HUES64 (cell line): ENCODE data around the gene ITGA5.
"Not testable (repeated sequence)": the region's sequence is repeated elsewhere in the genome, so short reads cannot be mapped to it uniquely, and the experiment has no call there.

ENCODE experiments used
- H3K27ac ChIP-seq: 2 replicates; pipeline ENCODE4 v1.7.0; 2013; ENCODE audit warnings: low read depth, low read length, inconsistent platforms
- H3K27me3 ChIP-seq: 2 replicates; pipeline ENCODE4 v1.6.1; 2013; ENCODE audit warnings: mild to moderate bottlenecking, low read length; ENCODE audit not compliant: insufficient read depth
- H3K36me3 ChIP-seq: 2 replicates; pipeline ENCODE4 v1.6.1; 2013; ENCODE audit warnings: mild to moderate bottlenecking, low read length; ENCODE audit not compliant: insufficient read depth
- H3K4me1 ChIP-seq: 2 replicates; pipeline ENCODE4 v1.6.1; 2013; ENCODE audit warnings: mild to moderate bottlenecking, low read length, moderate library complexity; ENCODE audit not compliant: insufficient read depth
- H3K4me3 ChIP-seq: 2 replicates; pipeline ENCODE4 v1.5.1; 2013; ENCODE audit warnings: mild to moderate bottlenecking, low read length, moderate library complexity
- H3K9ac ChIP-seq: 2 replicates; pipeline ENCODE4 v1.6.1; 2013; ENCODE audit warnings: mild to moderate bottlenecking, low read depth, low read length
- H3K9me3 ChIP-seq: 2 replicates; pipeline ENCODE4 v1.6.1; 2013; ENCODE audit warnings: low read depth, low read length; ENCODE audit not compliant: insufficient read depth
- WGBS: fragments of 150-250, 120-280 bp; methylation state at CpG from one replicate; pipeline ENCODE4 v1.1.7; 2013; ENCODE audit warnings: missing lambda C conversion rate; 5-methylcytosine and 5-hydroxymethylcytosine counted together

The ITGA5 gene

DNA sequence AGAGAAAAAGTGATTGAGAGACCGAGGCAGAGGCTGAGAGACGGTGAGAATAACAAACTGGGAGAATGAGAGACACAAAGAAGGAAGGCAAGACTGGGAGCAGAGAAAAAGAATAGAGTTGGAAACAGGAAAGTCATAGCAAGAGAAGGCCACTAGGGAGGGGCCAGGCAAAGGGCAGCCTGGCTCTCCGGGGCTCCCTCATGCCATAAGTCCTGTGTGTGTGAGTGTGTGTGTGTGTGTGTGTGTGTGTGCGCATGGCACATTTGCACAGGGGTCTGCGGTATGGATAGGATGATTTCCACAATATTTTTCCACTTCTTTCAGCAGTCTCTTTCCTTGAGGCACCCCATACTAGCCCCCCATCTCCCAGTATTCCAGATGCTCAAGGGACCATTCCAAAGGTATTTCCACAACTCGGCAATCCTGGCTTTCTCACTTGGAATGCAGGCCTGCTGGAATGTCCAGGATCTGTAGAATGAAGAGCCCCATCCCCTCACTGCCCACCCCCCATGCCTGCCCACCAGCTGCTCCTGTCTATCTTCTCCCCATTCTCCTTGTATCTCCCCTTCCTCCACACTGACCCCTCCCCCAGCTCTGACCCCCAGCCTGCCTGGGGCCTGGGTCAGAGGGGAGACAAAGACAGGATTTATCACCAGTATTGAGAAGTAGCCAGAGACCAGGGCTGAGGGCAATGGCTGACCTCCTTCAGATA lies 63.8 kb downstream of the ITGA5 start:
- Histone ChIP-seq H3K9ac (peak overlapping the region; percentile 63; the same call in 1 of the 2 replicates), H3K4me1 (peaks cover 79% of the 10 kb centered on the region), H3K27me3 (peaks cover 8% of the 10 kb centered on the region; the same call in 1 of the 2 replicates), H3K4me3 (no peak overlapping the region; the same call in 1 of the 2 replicates), H3K9me3 (no peaks in the 10 kb centered on the region), H3K36me3 (no peaks in the 10 kb centered on the region), H3K27ac (peak overlapping the region; percentile 75)
- 67% methylated on average over 6 of the region's 6 CpGs for WGBS

DNA sequence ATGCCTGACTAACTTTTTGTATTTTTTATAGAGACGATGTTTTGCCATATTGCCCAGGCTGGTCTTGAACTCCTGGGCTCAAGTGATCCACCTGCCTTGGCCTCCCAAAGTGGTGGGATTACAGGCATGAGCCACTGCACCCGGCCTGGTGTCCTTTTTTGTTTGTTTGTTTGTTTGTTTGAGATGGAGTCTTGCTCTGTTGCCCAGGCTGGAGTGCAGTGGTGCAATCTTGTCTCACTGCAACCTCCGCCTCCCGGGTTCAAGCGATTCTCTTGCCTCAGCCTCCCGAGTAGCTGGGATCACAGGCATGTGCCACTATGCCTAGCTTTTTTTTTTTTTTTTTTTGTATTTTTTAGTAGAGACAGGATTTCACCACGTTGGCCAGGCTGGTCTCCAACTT lies 64.8 kb downstream of the ITGA5 start:
- H3K4me1 ChIP-seq: peaks cover 79% of the 10 kb centered on the region
- not testable (repeated sequence) for H3K9me3 ChIP-seq, H3K27me3 ChIP-seq, H3K4me3 ChIP-seq, H3K36me3 ChIP-seq, H3K27ac ChIP-seq, H3K9ac ChIP-seq
- WGBS: 85% methylated on average over 7 of the region's 7 CpGs

DNA sequence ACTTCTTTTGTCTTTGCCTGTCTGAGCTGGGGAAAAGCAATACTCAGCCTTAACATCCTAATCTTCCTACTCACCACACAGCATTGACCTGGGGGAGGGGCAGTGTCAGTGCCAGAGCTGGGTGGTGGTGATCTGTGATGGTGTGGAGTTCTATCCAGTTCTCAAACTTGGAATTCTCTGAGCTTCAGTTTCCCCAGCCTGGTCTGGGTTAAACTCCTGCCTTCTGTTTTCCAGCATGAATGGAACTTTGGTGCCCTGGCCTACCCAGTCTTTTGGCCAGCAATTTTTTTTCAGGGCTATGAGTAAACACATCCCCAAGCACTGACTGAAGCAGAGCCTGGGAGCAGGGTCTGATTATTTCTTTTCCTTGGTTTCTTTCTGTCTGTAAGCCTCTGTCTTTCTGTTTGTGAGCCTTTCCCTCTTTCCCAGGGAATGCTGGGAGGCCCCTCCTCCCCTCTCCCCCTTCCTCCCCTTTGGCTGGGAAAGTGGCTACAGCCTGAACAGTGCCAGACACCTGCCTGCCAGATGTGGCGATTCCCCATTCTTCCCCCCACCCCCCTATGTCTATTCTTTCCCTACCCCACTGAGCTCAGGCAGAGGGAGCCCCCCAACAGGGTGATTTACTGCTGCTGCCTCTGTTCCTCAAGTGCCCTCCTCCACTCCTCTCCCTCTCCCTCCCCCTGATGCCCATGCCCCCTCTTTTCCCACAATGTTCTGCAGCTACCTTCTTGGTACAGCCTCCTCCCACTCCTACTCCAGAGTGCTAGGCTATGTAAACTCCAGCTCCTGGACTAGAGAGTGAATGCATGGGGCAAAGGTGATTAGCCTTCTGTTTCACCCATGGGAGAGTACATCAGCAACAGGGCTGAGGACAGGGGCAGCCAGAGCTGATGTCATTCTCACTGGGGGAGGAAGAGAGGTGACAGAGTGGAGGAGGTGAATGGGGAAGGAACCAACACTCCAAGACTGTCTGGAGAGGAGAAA lies 65.9 kb downstream of the ITGA5 start:
- Histone ChIP-seq H3K27ac (peak overlapping the region; percentile 59; the same call in 1 of the 2 replicates), H3K36me3 (peaks cover 16% of the 10 kb centered on the region), H3K4me1 (peaks cover 75% of the 10 kb centered on the region), H3K9ac (peak overlapping the region; percentile 78; the same call in 1 of the 2 replicates), H3K27me3 (peaks cover 8% of the 10 kb centered on the region; the same call in 1 of the 2 replicates), H3K9me3 (no peaks in the 10 kb centered on the region), H3K4me3 (peak overlapping the region; percentile 56)
- WGBS: 52% methylated on average over 1 of the region's 1 CpG

- Histone ChIP-seq H3K9ac (peak overlapping the region; percentile 78), H3K27me3 (peaks cover 8% of the 10 kb centered on the region; the same call in 1 of the 2 replicates), H3K36me3 (peaks cover 27% of the 10 kb centered on the region), H3K4me1 (peaks cover 64% of the 10 kb centered on the region), H3K27ac (peak overlapping the region; percentile 69), H3K9me3 (no peaks in the 10 kb centered on the region), H3K4me3 (peak overlapping the region; percentile 56)
- WGBS: 4% methylated on average over 19 of the region's 21 CpGs
Measured at GRCh38 chr12:54352022-54352531, 67.0 kb downstream of the ITGA5 start.

DNA sequence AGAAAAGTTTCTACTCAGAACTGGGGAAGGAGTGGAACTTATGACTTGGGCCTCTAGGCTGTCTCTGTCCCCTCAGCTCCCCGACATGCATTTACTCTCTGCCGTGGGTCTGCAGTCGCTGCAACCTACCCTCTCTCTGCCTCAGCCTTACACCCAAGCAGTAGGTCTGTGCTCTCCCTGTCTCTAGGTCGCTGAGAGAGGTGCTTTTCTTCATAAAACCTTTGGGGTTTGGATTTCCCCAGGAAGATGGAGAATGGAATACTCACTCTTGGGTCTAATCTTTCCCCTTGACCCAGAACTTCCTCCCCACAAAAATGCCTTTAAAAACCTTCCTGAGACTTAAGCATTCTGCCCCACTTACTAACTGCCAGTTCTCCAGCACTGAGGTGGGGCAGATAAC lies 67.7 kb downstream of the ITGA5 start:
- WGBS: 54% methylated on average over 3 of the region's 4 CpGs
- H3K4me1 ChIP-seq: peaks cover 57% of the 10 kb centered on the region
- no peak overlapping the region for H3K9ac ChIP-seq
- H3K27me3 ChIP-seq: peaks cover 8% of the 10 kb centered on the region; the same call in 1 of the 2 replicates
- peaks cover 32% of the 10 kb centered on the region for H3K36me3 ChIP-seq
- no peaks in the 10 kb centered on the region for H3K9me3 ChIP-seq
- H3K4me3 ChIP-seq: peak overlapping the region; percentile 56
- H3K27ac ChIP-seq: no peak overlapping the region

DNA sequence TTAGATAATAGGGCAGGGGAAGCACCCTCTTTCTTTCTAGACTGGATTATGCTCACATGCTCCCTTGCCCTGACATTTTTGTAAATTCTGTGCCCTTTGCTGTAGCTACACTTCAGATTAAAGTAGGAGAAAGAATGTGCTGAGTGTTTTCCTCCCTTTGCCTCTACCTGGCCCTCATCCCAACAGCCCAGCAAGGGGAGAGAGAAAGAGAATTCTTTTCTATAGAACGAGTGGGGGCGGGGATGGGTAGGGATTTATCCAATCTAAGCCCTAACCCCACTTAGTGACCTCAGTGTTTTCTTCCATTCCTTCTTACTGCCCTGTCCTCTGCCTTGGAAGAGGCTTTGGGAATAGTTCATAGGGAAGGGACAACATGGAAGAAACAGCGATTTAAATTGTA lies 68.3 kb downstream of the ITGA5 start:
- Histone ChIP-seq H3K4me1 (peaks cover 51% of the 10 kb centered on the region), H3K9me3 (no peaks in the 10 kb centered on the region), H3K27me3 (peaks cover 8% of the 10 kb centered on the region; the same call in 1 of the 2 replicates), H3K9ac (no peak overlapping the region), H3K36me3 (peaks cover 32% of the 10 kb centered on the region), H3K27ac (no peak overlapping the region), H3K4me3 (no peak overlapping the region)
- 46% methylated on average over 1 of the region's 3 CpGs for WGBS

DNA sequence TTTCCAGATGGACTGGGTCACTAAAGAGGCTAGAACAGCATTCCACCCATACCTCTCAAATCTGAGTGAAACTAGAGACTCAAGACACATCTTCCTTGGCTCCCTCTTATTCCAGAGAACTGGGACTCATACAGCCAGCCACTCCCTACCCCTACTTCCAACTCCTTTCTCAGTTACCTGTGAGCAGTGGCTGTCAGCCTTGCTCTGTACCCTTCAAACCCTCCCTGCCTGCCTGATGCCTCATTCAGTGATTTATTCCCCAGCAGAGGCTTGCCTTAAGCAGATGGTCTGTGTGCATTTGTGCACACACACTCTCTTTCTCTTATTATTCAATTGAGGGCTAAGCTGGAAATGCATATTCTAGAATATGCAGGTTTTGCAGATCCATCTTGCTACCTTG lies 69.4 kb downstream of the ITGA5 start:
- H3K36me3 ChIP-seq: peaks cover 42% of the 10 kb centered on the region
- H3K27me3 ChIP-seq: peaks cover 8% of the 10 kb centered on the region; the same call in 1 of the 2 replicates
- H3K4me1 ChIP-seq: peaks cover 40% of the 10 kb centered on the region

GRCh38 chr12:54349036-54349435 lies 70.0 kb downstream of the ITGA5 start:
- 87% methylated on average over 4 of the region's 4 CpGs for WGBS
- peaks cover 39% of the 10 kb centered on the region for H3K4me1 ChIP-seq
- no peak overlapping the region for H3K27ac ChIP-seq
- H3K4me3 ChIP-seq: no peak overlapping the region
- peaks cover 42% of the 10 kb centered on the region for H3K36me3 ChIP-seq
- H3K27me3 ChIP-seq: peaks cover 8% of the 10 kb centered on the region; the same call in 1 of the 2 replicates
- H3K9me3 ChIP-seq: no peaks in the 10 kb centered on the region
- no peak overlapping the region for H3K9ac ChIP-seq

More for the DNA sequence above, 69.4 kb downstream of the ITGA5 start:
- no peaks in the 10 kb centered on the region for H3K9me3 ChIP-seq
- H3K27ac ChIP-seq: no peak overlapping the region
- no peak overlapping the region for H3K4me3 ChIP-seq
- no peak overlapping the region for H3K9ac ChIP-seq
